Spleen (tissue), 7 donors: ENCODE results near the gene DHRS1.

Experiments
- POLR2AphosphoS5 ChIP-seq, 3 donors: sonication (generic); formaldehyde crosslinking; IDR thresholded peaks; one replicate each; pipeline ENCODE4 v1.5.1; 2017; ENCODE audit warnings: antibody characterized with exemption in 3 of 3
- TF ChIP-seq, protein P1 (sequence below), 11 experiments: fragments of 200-600 bp in 7 of 11; fragments of 450-650 bp in 4 of 11; sonication (generic) in 4 of 11; IDR thresholded peaks in 8 of 11; conservative IDR thresholded peaks in 3 of 11; 1 replicate in 7 of 11; 2 replicates in 4 of 11; pipeline versions ENCODE4 v1.4.0 to v1.8.0; 2016 to 2021; ENCODE audit warnings: antibody characterized with exemption in 11 of 11, inconsistent platforms in 4 of 11, mild to moderate bottlenecking in 1 of 11
- donor health status: DM: no; HTN: no; CAD: no; lungs with moderate emphysema.
- donor health status: DM: no; HTN: no; CAD: no.
- donor health status: DM: no; HTN: no; CAD: no.

DNA sequence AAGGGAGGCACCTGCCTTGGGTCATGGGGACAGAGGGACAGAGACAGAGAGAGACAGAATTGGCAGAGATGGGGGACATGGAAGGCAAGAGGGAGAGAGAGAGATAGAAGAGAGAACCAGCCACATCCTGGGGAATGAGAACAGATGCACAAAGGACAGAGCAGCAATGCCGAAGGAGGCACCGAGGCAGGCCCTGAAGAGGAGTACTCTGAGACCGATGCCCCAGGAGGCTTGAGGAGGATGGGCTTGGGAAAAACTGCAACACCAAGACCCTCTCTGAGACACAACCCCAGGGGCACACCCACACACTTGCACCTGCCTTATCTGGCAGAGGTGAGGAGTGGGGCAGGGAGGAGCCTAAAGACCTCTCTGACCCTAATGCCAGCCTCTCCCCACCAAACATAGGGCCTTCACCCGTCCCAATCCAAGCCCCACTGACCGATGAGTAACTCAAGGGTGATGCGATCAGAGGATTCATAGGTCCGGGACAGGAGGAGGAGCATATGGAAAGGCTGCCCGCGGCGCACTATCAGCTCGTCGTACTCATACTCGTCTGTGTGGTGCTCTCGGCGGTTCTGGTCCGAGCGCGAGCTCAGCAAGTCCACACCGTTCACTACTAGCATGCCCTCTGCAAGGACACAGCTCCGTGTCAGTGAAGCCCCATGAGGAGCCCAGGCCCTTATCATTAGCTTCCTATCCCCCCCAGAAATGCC, 38.2 kb downstream of the DHRS1 start:
- TF ChIP-seq, protein P1, sequence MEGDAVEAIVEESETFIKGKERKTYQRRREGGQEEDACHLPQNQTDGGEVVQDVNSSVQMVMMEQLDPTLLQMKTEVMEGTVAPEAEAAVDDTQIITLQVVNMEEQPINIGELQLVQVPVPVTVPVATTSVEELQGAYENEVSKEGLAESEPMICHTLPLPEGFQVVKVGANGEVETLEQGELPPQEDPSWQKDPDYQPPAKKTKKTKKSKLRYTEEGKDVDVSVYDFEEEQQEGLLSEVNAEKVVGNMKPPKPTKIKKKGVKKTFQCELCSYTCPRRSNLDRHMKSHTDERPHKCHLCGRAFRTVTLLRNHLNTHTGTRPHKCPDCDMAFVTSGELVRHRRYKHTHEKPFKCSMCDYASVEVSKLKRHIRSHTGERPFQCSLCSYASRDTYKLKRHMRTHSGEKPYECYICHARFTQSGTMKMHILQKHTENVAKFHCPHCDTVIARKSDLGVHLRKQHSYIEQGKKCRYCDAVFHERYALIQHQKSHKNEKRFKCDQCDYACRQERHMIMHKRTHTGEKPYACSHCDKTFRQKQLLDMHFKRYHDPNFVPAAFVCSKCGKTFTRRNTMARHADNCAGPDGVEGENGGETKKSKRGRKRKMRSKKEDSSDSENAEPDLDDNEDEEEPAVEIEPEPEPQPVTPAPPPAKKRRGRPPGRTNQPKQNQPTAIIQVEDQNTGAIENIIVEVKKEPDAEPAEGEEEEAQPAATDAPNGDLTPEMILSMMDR (IDR thresholded peaks at IDR 0.05 in 8 of 11, conservative IDR thresholded peaks at IDR 0.05 in 3 of 11) = no peak
- no peak for TF ChIP-seq POLR2AphosphoS5 (IDR thresholded peaks at IDR 0.05)
